ENCODE results near the gene IRAK3. TPM values are rescaled to one million over a fixed set of nuclear protein-coding genes. Genes with fewer than 3 reads are reported as not detected.

IRAK3 gene
- total RNA-seq, 2 experiments from 2014 or later = 0.59 to 0.74 TPM

DNA sequence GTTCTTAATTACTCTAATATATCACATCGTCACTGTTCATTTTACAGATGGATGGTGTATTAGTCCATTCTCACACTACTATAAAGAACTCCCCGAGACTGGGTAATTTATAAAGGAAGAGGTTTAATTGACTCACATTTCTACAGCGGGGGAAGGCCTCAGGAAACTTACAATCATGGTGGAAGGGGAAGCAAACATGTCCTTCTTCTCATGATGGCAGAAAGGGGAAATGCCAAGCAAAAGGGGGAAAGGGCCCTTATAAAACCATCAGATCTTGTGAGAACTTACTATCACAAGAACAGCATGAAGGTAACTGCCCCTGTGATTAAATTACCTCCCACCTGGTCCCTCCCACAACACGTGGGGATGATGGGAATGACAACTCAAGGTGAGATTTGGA, 25.7 kb upstream of the IRAK3 start:
- peaks cover 87% of the 10 kb centered on the region for H3K4me1 Mint-ChIP-seq (ENCODE audit: low read depth)
- H3K4me3 ChIP-seq (ENCODE audit: low read length) = no peak overlapping the region
- H3K4me1 ChIP-seq (ENCODE audit: insufficient read depth, low read length) = peaks cover 6% of the 10 kb centered on the region
- peak overlapping the region; percentile 7 for H3K4me3 Mint-ChIP-seq
- DNase-seq = peak in 2 of 14 experiments; percentile 16 to 31
- intact Hi-C loops (cut with DNase I, micrococcal nuclease) = loop anchor here in 1 of 2 experiments (10.0 kb wide), 1 partner anchor 142 kb away; the partner anchor contains the start of gene HELB
- peaks cover 31% of the 10 kb centered on the region for H3K36me3 ChIP-seq (ENCODE audit: insufficient read depth, low read length)
- no peaks in the 10 kb centered on the region for H3K27me3 Mint-ChIP-seq
- TF ChIP-seq, protein P1, sequence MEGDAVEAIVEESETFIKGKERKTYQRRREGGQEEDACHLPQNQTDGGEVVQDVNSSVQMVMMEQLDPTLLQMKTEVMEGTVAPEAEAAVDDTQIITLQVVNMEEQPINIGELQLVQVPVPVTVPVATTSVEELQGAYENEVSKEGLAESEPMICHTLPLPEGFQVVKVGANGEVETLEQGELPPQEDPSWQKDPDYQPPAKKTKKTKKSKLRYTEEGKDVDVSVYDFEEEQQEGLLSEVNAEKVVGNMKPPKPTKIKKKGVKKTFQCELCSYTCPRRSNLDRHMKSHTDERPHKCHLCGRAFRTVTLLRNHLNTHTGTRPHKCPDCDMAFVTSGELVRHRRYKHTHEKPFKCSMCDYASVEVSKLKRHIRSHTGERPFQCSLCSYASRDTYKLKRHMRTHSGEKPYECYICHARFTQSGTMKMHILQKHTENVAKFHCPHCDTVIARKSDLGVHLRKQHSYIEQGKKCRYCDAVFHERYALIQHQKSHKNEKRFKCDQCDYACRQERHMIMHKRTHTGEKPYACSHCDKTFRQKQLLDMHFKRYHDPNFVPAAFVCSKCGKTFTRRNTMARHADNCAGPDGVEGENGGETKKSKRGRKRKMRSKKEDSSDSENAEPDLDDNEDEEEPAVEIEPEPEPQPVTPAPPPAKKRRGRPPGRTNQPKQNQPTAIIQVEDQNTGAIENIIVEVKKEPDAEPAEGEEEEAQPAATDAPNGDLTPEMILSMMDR (IDR thresholded peaks at IDR 0.05) = no peak
- ChIA-PET POLR2A (no interaction called here), CTCF (interaction anchor here (0.6 kb wide), 1 partner anchor 13 kb away, joined by 3 read pairs; no protein-coding TSS in a partner anchor)
- H3K9me3 Mint-ChIP-seq = peaks cover 18% of the 10 kb centered on the region
- ATAC-seq (ENCODE audit: poor library complexity) = no peak
- H3K27me3 ChIP-seq (ENCODE audit: control insufficient read depth in 1 of 2, insufficient read depth in 2 of 2, low read length in 2 of 2) = no peaks in the 10 kb centered on the region
- H3K9me3 ChIP-seq (ENCODE audit: control insufficient read depth in 1 of 2, insufficient read depth in 1 of 2, low read length in 2 of 2) = peaks cover 0 to 6% of the 10 kb centered on the region in 2 experiments
- H3K27ac Mint-ChIP-seq = peak overlapping the region; percentile 49
- H3K36me3 Mint-ChIP-seq (ENCODE audit: low read depth) = peaks cover 91% of the 10 kb centered on the region
- H3K27ac ChIP-seq (ENCODE audit: low read depth in 1 of 2, low read length in 2 of 2) = no peak overlapping the region

DNA sequence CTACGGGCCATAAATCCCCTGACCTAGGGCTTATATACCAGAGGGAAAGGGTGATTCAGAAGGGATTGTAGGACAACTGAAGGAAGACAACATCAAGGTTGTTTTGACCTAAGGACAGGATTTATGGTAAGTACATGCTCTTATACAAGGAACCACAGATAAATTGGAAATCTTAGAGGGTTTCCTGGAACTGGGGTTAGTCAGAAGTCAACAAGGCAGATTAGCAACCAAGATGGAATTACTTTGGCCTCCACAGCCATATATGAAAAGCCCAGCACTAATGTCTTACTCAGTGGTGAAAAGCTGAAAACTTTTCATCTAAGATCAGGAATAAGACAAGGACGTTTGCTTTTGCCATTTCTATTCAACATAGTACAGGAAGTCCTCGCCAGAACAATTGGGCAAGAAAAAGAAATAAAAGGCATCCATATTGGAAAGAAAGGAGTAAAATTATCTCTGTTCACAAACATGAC, 24.6 kb upstream of the IRAK3 start:
- TF ChIP-seq, protein P1 (IDR thresholded peaks at IDR 0.05) = no peak
- DNase-seq = no peak
- Histone ChIP-seq H3K36me3 (ENCODE audit: insufficient read depth, low read length) (peaks cover 23% of the 10 kb centered on the region), H3K27me3 (ENCODE audit: control insufficient read depth in 1 of 2, insufficient read depth in 2 of 2, low read length in 2 of 2) (no peaks in the 10 kb centered on the region), H3K27ac (ENCODE audit: low read depth in 1 of 2, low read length in 2 of 2) (no peak overlapping the region), H3K4me3 (ENCODE audit: low read length) (no peak overlapping the region), H3K4me1 (ENCODE audit: insufficient read depth, low read length) (peaks cover 10% of the 10 kb centered on the region), H3K9me3 (ENCODE audit: control insufficient read depth in 1 of 2, insufficient read depth in 1 of 2, low read length in 2 of 2) (peaks cover 0 to 6% of the 10 kb centered on the region in 2 experiments)
- peak overlapping the region; percentile 43 for H3K4me3 Mint-ChIP-seq
- intact Hi-C loops (cut with DNase I, micrococcal nuclease) = loop anchor here in 1 of 2 experiments (10.0 kb wide), 1 partner anchor 140 kb away; the partner anchor contains the start of gene HELB
- peaks cover 18% of the 10 kb centered on the region for H3K9me3 Mint-ChIP-seq
- ChIA-PET POLR2A (no interaction called here), CTCF (no interaction called here)
- ATAC-seq (ENCODE audit: poor library complexity) = no peak
- peaks cover 91% of the 10 kb centered on the region for H3K36me3 Mint-ChIP-seq (ENCODE audit: low read depth)
- no peaks in the 10 kb centered on the region for H3K27me3 Mint-ChIP-seq
- H3K27ac Mint-ChIP-seq = peak overlapping the region; percentile 55
- peaks cover 88% of the 10 kb centered on the region for H3K4me1 Mint-ChIP-seq (ENCODE audit: low read depth)

DNA sequence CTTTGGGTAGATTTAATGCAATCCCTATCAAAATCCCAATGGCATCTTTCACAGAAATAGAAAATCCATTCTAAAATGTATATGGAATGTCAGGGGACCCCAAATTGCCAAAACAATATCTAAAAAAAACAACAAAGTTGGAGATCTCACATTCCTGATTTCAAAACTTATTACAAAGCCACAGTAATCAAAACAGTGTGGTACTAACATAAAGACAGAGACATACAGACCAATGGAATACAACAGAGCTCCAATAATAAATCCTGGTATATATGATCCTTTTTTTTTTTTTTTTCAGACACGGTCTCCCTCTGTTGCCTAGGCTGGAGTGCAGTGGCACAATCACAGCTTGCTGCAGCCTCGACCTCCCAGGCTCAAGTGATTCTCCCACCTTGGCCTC, 23.9 kb upstream of the IRAK3 start:
- H3K4me3 ChIP-seq (ENCODE audit: low read length) = no peak overlapping the region
- ChIA-PET CTCF (no interaction called here), POLR2A (no interaction called here)
- DNase-seq (no peak), ATAC-seq (ENCODE audit: poor library complexity) (no peak)
- intact Hi-C loops (cut with DNase I, micrococcal nuclease) = loop anchor here (5.0 to 10.0 kb wide), 2 partner anchors 137 to 140 kb away; partner anchors contain the start of gene HELB (in 2 of the 2)
- Mint-ChIP-seq H3K4me1 (ENCODE audit: low read depth) (peaks cover 83% of the 10 kb centered on the region), H3K27ac (peak overlapping the region; percentile 55), H3K9me3 (peaks cover 18% of the 10 kb centered on the region), H3K36me3 (ENCODE audit: low read depth) (peaks cover 89% of the 10 kb centered on the region), H3K27me3 (no peaks in the 10 kb centered on the region), H3K4me3 (no peak overlapping the region)
- H3K27me3 ChIP-seq (ENCODE audit: control insufficient read depth in 1 of 2, insufficient read depth in 2 of 2, low read length in 2 of 2) = no peaks in the 10 kb centered on the region
- H3K27ac ChIP-seq (ENCODE audit: low read depth in 1 of 2, low read length in 2 of 2) = no peak overlapping the region
- peaks cover 0 to 6% of the 10 kb centered on the region in 2 experiments for H3K9me3 ChIP-seq (ENCODE audit: control insufficient read depth in 1 of 2, insufficient read depth in 1 of 2, low read length in 2 of 2)
- TF ChIP-seq, protein P1 (IDR thresholded peaks at IDR 0.05) = no peak
- peaks cover 10% of the 10 kb centered on the region for H3K4me1 ChIP-seq (ENCODE audit: insufficient read depth, low read length)
- H3K36me3 ChIP-seq (ENCODE audit: insufficient read depth, low read length) = peaks cover 16% of the 10 kb centered on the region
